ENCODE results near the gene GRIP1. TPM values are rescaled to one million over a fixed set of nuclear protein-coding genes. Genes with fewer than 3 reads are reported as not detected.

The GRIP1 gene
- total and polyA plus RNA-seq, 2 of the 4 experiments (the other 2 are of a cell fraction): under 0.01 to 0.07 TPM

DNA sequence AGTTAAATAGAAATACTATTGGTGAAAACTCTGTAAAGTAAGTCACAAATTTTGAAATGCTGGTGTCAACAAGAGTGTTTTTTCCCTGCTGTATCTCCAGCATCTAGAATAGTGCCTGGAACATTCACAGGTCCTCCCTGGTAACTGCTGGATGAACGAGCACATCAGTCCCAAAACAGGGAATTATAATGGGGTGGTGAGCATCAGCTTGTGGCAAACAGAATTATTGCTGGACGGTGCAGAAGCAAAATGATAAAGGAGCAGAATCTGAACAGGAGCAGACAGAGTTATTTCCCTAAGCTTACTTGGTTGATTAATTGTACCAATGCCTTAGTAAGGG lies 129.9 kb downstream of the GRIP1 start:
- intact Hi-C loops (cut with micrococcal nuclease): no loop called here
- CTCF ChIA-PET: no interaction called here
- Histone ChIP-seq H4K8ac (ENCODE audit: low read depth in 2 of 2, low read length in 2 of 2) (no peak overlapping the region), H4K20me1 (ENCODE audit: insufficient read depth, low read length) (no peaks in the 10 kb centered on the region), H3K4me1 (ENCODE audit: control insufficient read depth, insufficient read depth, low read length) (no peaks in the 10 kb centered on the region), H2BK15ac (ENCODE audit: low read depth, low read length) (no peak overlapping the region), H3K4me2 (ENCODE audit: low read depth, low read length) (no peak overlapping the region), H2BK5ac (ENCODE audit: low read depth, low read length, poor library complexity, severe bottlenecking) (no peak overlapping the region), H3K9me3 (ENCODE audit: control insufficient read depth, insufficient read depth, low read length) (no peaks in the 10 kb centered on the region), H3K4ac (ENCODE audit: low read depth, low read length) (no peak overlapping the region), H3K56ac (ENCODE audit: extremely low read depth, insufficient read depth, low read length) (no peak overlapping the region), H2AK9ac (replicated peaks; ENCODE audit: low read depth, low read length, poor library complexity) (no peak overlapping the region), H3K27me3 (ENCODE audit: control insufficient read depth, insufficient read depth, low read length) (no peaks in the 10 kb centered on the region), H3K79me1 (ENCODE audit: low read depth in 1 of 2, low read length in 2 of 2) (no peaks in the 10 kb centered on the region), H4K91ac (ENCODE audit: insufficient read depth, low read depth, low read length) (no peak overlapping the region), H3K4me3 (ENCODE audit: insufficient read depth, low read depth, low read length) (no peak overlapping the region), H3K9ac (ENCODE audit: low read depth, low read length) (no peak overlapping the region), H2AFZ (replicated peaks; ENCODE audit: low read length, poor library complexity) (no peak overlapping the region), H3K36me3 (ENCODE audit: control insufficient read depth, insufficient read depth, low read length) (no peaks in the 10 kb centered on the region), H2BK120ac (ENCODE audit: low read depth, low read length) (no peak overlapping the region), H3K18ac (ENCODE audit: low read depth, low read length) (no peak overlapping the region), H2BK20ac (ENCODE audit: low read depth, low read length) (no peak overlapping the region), H3K23ac (ENCODE audit: low read depth, low read length) (no peak overlapping the region), H3K14ac (replicated peaks; ENCODE audit: low read depth, low read length) (no peak overlapping the region), H3K9me1 (ENCODE audit: insufficient read depth, low read length) (no peaks in the 10 kb centered on the region), H2AK5ac (ENCODE audit: low read depth, low read length) (no peak overlapping the region), H3K27ac (ENCODE audit: insufficient read depth, low read length) (no peak overlapping the region), H4K5ac (ENCODE audit: low read depth, low read length) (no peak overlapping the region)
- in situ Hi-C loops (cut with MboI; ENCODE audit: low sequenced_read_pairs): no loop called here
- 25% methylated on average over 2 of the region's 2 CpGs; no CpG with 5 or more reads in 1 of the 2 experiments for WGBS, 2 experiments (ENCODE audit: extremely low coverage in 2 of 2, insufficient read length in 1 of 2)
- POLR2A ChIA-PET (ENCODE audit: unreplicated experiment): no interaction called here
- no peak for ATAC-seq (ENCODE audit: low read depth)
- no peak for DNase-seq
- dilution Hi-C loops (cut with HindIII; ENCODE audit: low sequenced_read_pairs, unreplicated experiment): no loop called here
- no TSS peak for BruUV-seq (replicated peaks)
- no peak for TF ChIP-seq RCOR1 (IDR thresholded peaks at IDR 0.05; ENCODE audit: insufficient replicate concordance, low read length)
- no peak for TF ChIP-seq USF2 (IDR thresholded peaks at IDR 0.05; ENCODE audit: low read depth, low read length)
- TF ChIP-seq NFE2L2 (IDR thresholded peaks at IDR 0.05; ENCODE audit: low read depth, low read length): no peak
- TF ChIP-seq MAZ (IDR thresholded peaks at IDR 0.05; ENCODE audit: borderline replicate concordance, low read depth, low read length): no peak
- TF ChIP-seq CHD1 (IDR thresholded peaks at IDR 0.05; ENCODE audit: low read depth, low read length): no peak
- no peak for TF ChIP-seq MXI1 (IDR thresholded peaks at IDR 0.05; ENCODE audit: borderline replicate concordance, low read depth, low read length)
- TF ChIP-seq CEBPB (IDR thresholded peaks at IDR 0.05; ENCODE audit: low read depth, low read length): no peak
